Spleen (tissue), 11 donors: Measurements from ENCODE around the gene EXOC3L1. TPM values are rescaled to one million over a fixed set of nuclear protein-coding genes. Genes with fewer than 3 reads are reported as not detected.

ENCODE experiments used
- DNase-seq: peaks from one replicate; pipeline ENCODE4 v3.0.0-alpha.2; 2020
- H3K27ac ChIP-seq, 8 donors: fragments of 200-600 bp; sonication (generic) in 7 of 8; 1 replicate in 4 of 8; 2 replicates in 4 of 8; pipeline versions ENCODE4 v1.5.0 to v1.8.0; 2016 to 2021; ENCODE audit warnings: inconsistent platforms in 4 of 8, mild to moderate bottlenecking in 4 of 8, moderate library complexity in 1 of 8
- H3K27me3 ChIP-seq, 7 donors: fragments of 200-600 bp; sonication (generic) in 6 of 7; replicated peaks in 1 of 7; 1 replicate in 4 of 7; 2 replicates in 3 of 7; pipeline versions ENCODE4 v1.5.0 to v1.8.0; 2016 to 2021; ENCODE audit warnings: inconsistent platforms in 3 of 7, mild to moderate bottlenecking in 1 of 7
- H3K36me3 ChIP-seq, 6 donors: fragments of 200-600 bp; sonication (generic) in 5 of 6; 1 replicate in 4 of 6; 2 replicates in 2 of 6; pipeline versions ENCODE4 v1.5.0 to v1.8.0; 2016 to 2021; ENCODE audit warnings: inconsistent platforms in 2 of 6
- H3K4me1 ChIP-seq, 6 donors: fragments of 200-600 bp; sonication (generic) in 5 of 6; 1 replicate in 3 of 6; 2 replicates in 3 of 6; pipeline versions ENCODE4 v1.5.0 to v1.8.0; 2016 to 2021; ENCODE audit warnings: inconsistent platforms in 3 of 6
- H3K4me3 ChIP-seq, 8 donors: fragments of 200-600 bp; sonication (generic) in 7 of 8; 1 replicate in 4 of 8; 2 replicates in 4 of 8; pipeline versions ENCODE4 v1.5.0 to v1.8.0; 2016 to 2021; ENCODE audit warnings: inconsistent platforms in 4 of 8, mild to moderate bottlenecking in 4 of 8, moderate library complexity in 2 of 8
- H3K9me3 ChIP-seq, 8 donors: fragments of 200-600 bp; sonication (generic) in 7 of 8; 1 replicate in 4 of 8; 2 replicates in 4 of 8; pipeline versions ENCODE4 v1.5.0 to v1.8.0; 2016 to 2021; ENCODE audit warnings: inconsistent platforms in 4 of 8
- POLR2A ChIP-seq, 3 donors: fragments of 450-650 bp; IDR thresholded peaks; one replicate each; pipeline ENCODE4 v1.5.1; 2017; ENCODE audit warnings: antibody characterized with exemption in 3 of 3, mild to moderate bottlenecking in 1 of 3
- POLR2AphosphoS5 ChIP-seq, 3 donors: sonication (generic); formaldehyde crosslinking; IDR thresholded peaks; one replicate each; pipeline ENCODE4 v1.5.1; 2017; ENCODE audit warnings: antibody characterized with exemption in 3 of 3
- WGBS, 5 donors: extraction: QIAGEN DNeasy Blood & Tissue Kit in 3 of 5; methylation state at CpG; one replicate each; pipeline versions ENCODE4 v1.1.5 to v1.1.7; 2013 to 2018; 5-methylcytosine and 5-hydroxymethylcytosine counted together
- intact Hi-C: fragments of 100-400 bp; cut with DNase I; formaldehyde crosslinking; loops from one replicate; pipeline ENCODE4 v1.15.0; 2023; ENCODE audit warnings: low total_unique reads
- polyA plus RNA-seq, 3 donors: library from polyadenylated mRNA; stranded (reverse); fragments of 200-250 nt; gene quantifications; one replicate each; pipeline ENCODE4 v1.2.1, GENCODE V29; 2013
- total RNA-seq, 7 donors: library from RNA; depleted of rRNA in 3 of 7; stranded (reverse); fragments of >200 nt in 3 of 7; fragmentation: NEBNext Ultra II Directional in 4 of 7; extraction: Animal tissue kit (Norgen Biotek cat#: 25700) in 4 of 7; gene quantifications; one replicate each; pipeline versions ENCODE4 v1.1.0 to v1.2.1, GENCODE V29; 2016 to 2021
- TF ChIP-seq, protein P1 (sequence below), 11 experiments: fragments of 200-600 bp in 7 of 11; fragments of 450-650 bp in 4 of 11; sonication (generic) in 4 of 11; IDR thresholded peaks in 8 of 11; conservative IDR thresholded peaks in 3 of 11; 1 replicate in 7 of 11; 2 replicates in 4 of 11; pipeline versions ENCODE4 v1.4.0 to v1.8.0; 2016 to 2021; ENCODE audit warnings: antibody characterized with exemption in 11 of 11, inconsistent platforms in 4 of 11, mild to moderate bottlenecking in 1 of 11
- donor health status: healthy with polysubstance abuse.
- donor health status: DM: no; HTN: no; CAD: no; lungs with moderate emphysema.
- donor health status: DM: no; HTN: no; CAD: no.
- donor health status: Bipolar disorder and iron deficiency.
- donor health status: healthy.
- donor health status: DM: no; HTN: no; CAD: no.
- donor health status: DM: yes; HTN: yes; CAD: no.

Gene EXOC3L1
- total and polyA plus RNA-seq, 10 donors = 28.5 to 113 (median 49.9) TPM

- peak in 1 of 3 donors; percentile 13 for TF ChIP-seq POLR2A (IDR thresholded peaks at IDR 0.05)
- TF ChIP-seq, protein P1, sequence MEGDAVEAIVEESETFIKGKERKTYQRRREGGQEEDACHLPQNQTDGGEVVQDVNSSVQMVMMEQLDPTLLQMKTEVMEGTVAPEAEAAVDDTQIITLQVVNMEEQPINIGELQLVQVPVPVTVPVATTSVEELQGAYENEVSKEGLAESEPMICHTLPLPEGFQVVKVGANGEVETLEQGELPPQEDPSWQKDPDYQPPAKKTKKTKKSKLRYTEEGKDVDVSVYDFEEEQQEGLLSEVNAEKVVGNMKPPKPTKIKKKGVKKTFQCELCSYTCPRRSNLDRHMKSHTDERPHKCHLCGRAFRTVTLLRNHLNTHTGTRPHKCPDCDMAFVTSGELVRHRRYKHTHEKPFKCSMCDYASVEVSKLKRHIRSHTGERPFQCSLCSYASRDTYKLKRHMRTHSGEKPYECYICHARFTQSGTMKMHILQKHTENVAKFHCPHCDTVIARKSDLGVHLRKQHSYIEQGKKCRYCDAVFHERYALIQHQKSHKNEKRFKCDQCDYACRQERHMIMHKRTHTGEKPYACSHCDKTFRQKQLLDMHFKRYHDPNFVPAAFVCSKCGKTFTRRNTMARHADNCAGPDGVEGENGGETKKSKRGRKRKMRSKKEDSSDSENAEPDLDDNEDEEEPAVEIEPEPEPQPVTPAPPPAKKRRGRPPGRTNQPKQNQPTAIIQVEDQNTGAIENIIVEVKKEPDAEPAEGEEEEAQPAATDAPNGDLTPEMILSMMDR (IDR thresholded peaks at IDR 0.05 in 8 of 11, conservative IDR thresholded peaks at IDR 0.05 in 3 of 11) = no peak
- TF ChIP-seq POLR2AphosphoS5 (IDR thresholded peaks at IDR 0.05) = no peak
- H3K4me1 ChIP-seq = peaks cover 12 to 57% (median 32%) of the 10 kb centered on the region in 6 donors
- no peaks in the 10 kb centered on the region for H3K9me3 ChIP-seq
- intact Hi-C loops = no loop called here
- H3K36me3 ChIP-seq = peaks cover under 1 to 41% (median 34%) of the 10 kb centered on the region in 6 donors
- no peaks in the 10 kb centered on the region for H3K27me3 ChIP-seq
- 8 to 11% (median 9%) methylated on average over 12 of the region's 12 CpGs for WGBS, 5 donors
- peak overlapping the region; percentile 61 to 93 (median 86) for H3K27ac ChIP-seq
- no peak for DNase-seq
- H3K4me3 ChIP-seq = peak overlapping the region; percentile 82 to 99 (median 98)
Observed at GRCh38 chr16:67226295-67226803, 36.4 kb upstream of the EXOC3L1 start.

DNA sequence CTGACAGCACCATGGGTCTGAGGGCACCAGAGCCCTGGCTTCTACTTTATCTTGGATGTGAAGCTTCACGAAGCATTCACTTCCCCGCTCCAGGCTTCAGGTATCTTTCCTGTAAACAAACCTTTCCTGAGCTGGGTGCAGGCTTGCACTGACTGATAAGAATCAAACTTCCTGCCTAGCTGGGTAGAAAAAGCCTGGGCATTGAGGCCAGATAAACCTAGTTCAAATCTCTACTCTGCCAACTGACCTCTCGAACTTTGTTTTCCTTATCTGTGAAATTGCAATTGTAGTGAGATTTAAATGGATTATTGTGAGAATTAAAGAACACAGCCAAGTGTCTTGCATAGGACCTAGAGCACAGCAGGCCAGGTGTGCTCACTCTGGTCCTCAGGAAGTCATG is 34.1 kb upstream of the EXOC3L1 start:
- intact Hi-C loops = no loop called here
- WGBS, 5 donors = 37 to 51% (median 42%) methylated on average over 3 of the region's 3 CpGs
- H3K4me3 ChIP-seq = no peak overlapping the region

GRCh38 chr16:67216612-67217490 is 26.9 kb upstream of the EXOC3L1 start:
- H3K27ac ChIP-seq = peak overlapping the region in 5 of 8 donors; percentile 44 to 67 (median 57)
- no peaks in the 10 kb centered on the region for H3K27me3 ChIP-seq
- H3K4me3 ChIP-seq = no peak overlapping the region
- H3K4me1 ChIP-seq = peaks cover 9 to 42% (median 23%) of the 10 kb centered on the region in 6 donors
- DNase-seq = no peak
- peaks cover 0 to 5% (median 0%) of the 10 kb centered on the region in 6 donors for H3K36me3 ChIP-seq
- peak; percentile 11 to 64 (median 59) for TF ChIP-seq POLR2AphosphoS5 (IDR thresholded peaks at IDR 0.05)
- TF ChIP-seq, protein P1 (IDR thresholded peaks at IDR 0.05 in 8 of 11, conservative IDR thresholded peaks at IDR 0.05 in 3 of 11) = no peak
- H3K9me3 ChIP-seq = no peaks in the 10 kb centered on the region
- intact Hi-C loops = no loop called here
- WGBS, 5 donors = 43 to 59% (median 51%) methylated on average over 18 of the region's 18 CpGs

More for the DNA sequence above, 34.1 kb upstream of the EXOC3L1 start:
- DNase-seq = no peak
- Histone ChIP-seq H3K4me1 (peaks cover 12 to 49% (median 32%) of the 10 kb centered on the region in 6 donors), H3K27ac (peak overlapping the region in 3 of 8 donors; percentile 6 to 62 (median 27)), H3K9me3 (no peaks in the 10 kb centered on the region), H3K27me3 (no peaks in the 10 kb centered on the region), H3K36me3 (peaks cover 0 to 22% (median 10%) of the 10 kb centered on the region in 6 donors)
- TF ChIP-seq POLR2AphosphoS5 (IDR thresholded peaks at IDR 0.05) = no peak
- TF ChIP-seq, protein P1 (IDR thresholded peaks at IDR 0.05 in 8 of 11, conservative IDR thresholded peaks at IDR 0.05 in 3 of 11) = no peak
- no peak for TF ChIP-seq POLR2A (IDR thresholded peaks at IDR 0.05)

DNA sequence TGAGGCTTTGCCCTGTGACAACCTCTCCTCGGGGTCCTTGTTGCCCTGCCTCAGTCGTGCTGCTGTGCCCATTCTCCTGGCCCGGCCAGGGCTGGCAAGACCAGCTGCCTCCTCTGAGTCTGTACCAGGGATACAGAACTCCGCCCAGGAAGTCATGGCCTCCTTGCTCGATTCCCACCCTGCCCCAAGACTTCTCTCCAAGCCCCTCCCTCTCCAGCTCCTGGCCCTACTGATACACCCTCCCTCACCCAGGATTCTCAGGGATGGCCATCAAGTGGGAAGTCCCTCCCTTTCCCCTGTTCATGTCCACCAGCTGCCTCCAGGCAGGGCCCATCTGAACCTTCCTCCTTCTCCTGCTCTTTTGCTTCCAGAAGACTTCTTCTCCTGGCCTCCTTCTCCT is 25.8 kb upstream of the EXOC3L1 start:
- DNase-seq = no peak
- Histone ChIP-seq H3K36me3 (peaks cover 0 to 12% (median 0%) of the 10 kb centered on the region in 6 donors), H3K4me1 (peaks cover 9 to 42% (median 23%) of the 10 kb centered on the region in 6 donors), H3K27ac (no peak overlapping the region), H3K9me3 (no peaks in the 10 kb centered on the region), H3K27me3 (no peaks in the 10 kb centered on the region), H3K4me3 (no peak overlapping the region)
- TF ChIP-seq, protein P1 (IDR thresholded peaks at IDR 0.05 in 8 of 11, conservative IDR thresholded peaks at IDR 0.05 in 3 of 11) = no peak
- no peak for TF ChIP-seq POLR2AphosphoS5 (IDR thresholded peaks at IDR 0.05)
- TF ChIP-seq POLR2A (IDR thresholded peaks at IDR 0.05) = no peak
- WGBS, 5 donors = 66 to 75% (median 71%) methylated on average over 5 of the region's 5 CpGs
- intact Hi-C loops = no loop called here
